WERI-Rb-1 (cell line): Measurements from ENCODE around the gene TLNRD1.

Experiments
- DNase-seq: peaks from one replicate; pipeline ENCODE4 v3.0.0-alpha.2; 2020
- H3K27ac ChIP-seq: fragments of 250-450 bp; sonication (Bioruptor Pico); 2 replicates; pipeline ENCODE4 v1.5.1; 2020; ENCODE audit warnings: mild to moderate bottlenecking, moderate library complexity
- H3K27me3 ChIP-seq: fragments of 250-450 bp; sonication (Bioruptor Pico); 2 replicates; pipeline ENCODE4 v1.5.1; 2021; ENCODE audit warnings: mild to moderate bottlenecking, low read depth, moderate library complexity; ENCODE audit not compliant: insufficient read depth, severe bottlenecking
- H3K36me3 ChIP-seq: fragments of 250-450 bp; sonication (Bioruptor Pico); 2 replicates; pipeline ENCODE4 v1.5.1; 2020; ENCODE audit warnings: mild to moderate bottlenecking, moderate library complexity
- H3K4me3 ChIP-seq: 2 replicates; pipeline ENCODE4 v1.5.1; 2011; ENCODE audit warnings: low read depth, mild to moderate bottlenecking, control low read depth, low read length
- H3K9me3 ChIP-seq: fragments of 250-450 bp; sonication (Bioruptor Pico); 2 replicates; pipeline ENCODE4 v1.5.1; 2021; ENCODE audit warnings: mild to moderate bottlenecking, moderate library complexity; ENCODE audit not compliant: severe bottlenecking
- CTCF ChIP-seq: IDR thresholded peaks from 2 replicates; pipeline ENCODE4 v1.5.1; 2011; ENCODE audit warnings: low read depth, mild to moderate bottlenecking, control low read depth, inconsistent platforms, low read length

Gene TLNRD1

GRCh38 chr15:81007428-81008064 lies 6.8 kb downstream of the TLNRD1 start:
- no peak for DNase-seq
- Histone ChIP-seq H3K36me3 (peaks cover 16% of the 10 kb centered on the region), H3K27me3 (no peaks in the 10 kb centered on the region), H3K9me3 (no peaks in the 10 kb centered on the region), H3K27ac (no peak overlapping the region), H3K4me3 (no peak overlapping the region)
- no peak for TF ChIP-seq CTCF

GRCh38 chr15:81008312-81008711 lies 7.6 kb downstream of the TLNRD1 start:
- H3K36me3 ChIP-seq: peaks cover 9% of the 10 kb centered on the region; the same call in 1 of the 2 replicates
- no peaks in the 10 kb centered on the region for H3K27me3 ChIP-seq
- no peak overlapping the region for H3K4me3 ChIP-seq
- TF ChIP-seq CTCF: no peak
- no peak overlapping the region for H3K27ac ChIP-seq
- H3K9me3 ChIP-seq: no peaks in the 10 kb centered on the region
- no peak for DNase-seq

- TF ChIP-seq CTCF: no peak
- H3K36me3 ChIP-seq: no peaks in the 10 kb centered on the region
- H3K27me3 ChIP-seq: no peaks in the 10 kb centered on the region
- no peak overlapping the region for H3K4me3 ChIP-seq
- no peaks in the 10 kb centered on the region for H3K9me3 ChIP-seq
- DNase-seq: no peak
- H3K27ac ChIP-seq: no peak overlapping the region
Measured at GRCh38 chr15:81010086-81010485, 9.4 kb downstream of the TLNRD1 start.

- no peaks in the 10 kb centered on the region for H3K9me3 ChIP-seq
- H3K36me3 ChIP-seq: no peaks in the 10 kb centered on the region
- TF ChIP-seq CTCF: no peak
- no peak overlapping the region for H3K4me3 ChIP-seq
- H3K27me3 ChIP-seq: no peaks in the 10 kb centered on the region
- H3K27ac ChIP-seq: no peak overlapping the region
- DNase-seq: no peak
Measured at GRCh38 chr15:81011593-81011992, 10.9 kb downstream of the TLNRD1 start.

- no peak overlapping the region for H3K4me3 ChIP-seq
- no peak for TF ChIP-seq CTCF
- no peaks in the 10 kb centered on the region for H3K27me3 ChIP-seq
- DNase-seq: no peak
- H3K9me3 ChIP-seq: no peaks in the 10 kb centered on the region
- H3K27ac ChIP-seq: no peak overlapping the region
- H3K36me3 ChIP-seq: no peaks in the 10 kb centered on the region
Measured at GRCh38 chr15:81012588-81012987, 11.9 kb downstream of the TLNRD1 start.

GRCh38 chr15:81013396-81013929 lies 12.7 kb downstream of the TLNRD1 start:
- no peak for TF ChIP-seq CTCF
- Histone ChIP-seq H3K36me3 (no peaks in the 10 kb centered on the region), H3K4me3 (no peak overlapping the region), H3K9me3 (no peaks in the 10 kb centered on the region), H3K27ac (no peak overlapping the region), H3K27me3 (no peaks in the 10 kb centered on the region)
- DNase-seq: no peak
